ENCODE measurements around the gene KRTAP10-7. TPM values are rescaled to one million over a fixed set of nuclear protein-coding genes. Genes with fewer than 3 reads are reported as not detected.

KRTAP10-7 gene
- total RNA-seq, 2 experiments from 2014 or later, result not detected

GRCh38 chr21:44592446-44593311 lies 7.7 kb upstream of the KRTAP10-7 start, which contains the start of gene KRTAP10-6:
Gene KRTAP10-6, minus strand, starts transcription at chr21:44592505. Its CDS starts 21 bp downstream, at chr21:44592484.
- Histone ChIP-seq H3K4me1 (ENCODE audit: insufficient read depth, low read length, poor library complexity, severe bottlenecking) (no peaks in the 10 kb centered on the region), H3K9me2 (ENCODE audit: insufficient read depth, low read length) (no peaks in the 10 kb centered on the region), H3K4me2 (ENCODE audit: low read length) (no peak within 1 kb of the TSS), H3K36me3 (ENCODE audit: insufficient read depth, low read length) (no peaks in the 10 kb centered on the region), H3K79me2 (ENCODE audit: insufficient read depth, low read depth, low read length) (no peaks in the 10 kb centered on the region), H4K20me1 (ENCODE audit: insufficient read depth, low read length) (no peaks in the 10 kb centered on the region), H3K4me3 (ENCODE audit: low read depth, low read length, poor library complexity, severe bottlenecking) (no peak within 1 kb of the TSS), H3K9me3 (ENCODE audit: low read length) (no peaks in the 10 kb centered on the region), H3K27ac (ENCODE audit: low read depth, low read length, poor library complexity, severe bottlenecking) (no peak within 1 kb of the TSS), H2AFZ (ENCODE audit: low read length) (no peak within 1 kb of the TSS)
- TF ChIP-seq CTCF (conservative IDR thresholded peaks at IDR 0.05; ENCODE audit: low read length), result no peak
- TF ChIP-seq EZH2phosphoT487 (IDR thresholded peaks at IDR 0.05; ENCODE audit: borderline replicate concordance, low read depth, low read length), result no peak
- DNase-seq (ENCODE audit: low spot score), result no peak
- CTCF ChIA-PET (ENCODE audit: unreplicated experiment), result interaction anchor here (0.6 kb wide), 1 partner anchor 87 kb away, joined by 3 read pairs; no protein-coding TSS in a partner anchor
- POLR2A ChIA-PET, result no interaction called here
- BruUV-seq (replicated peaks), result no TSS peak
- intact Hi-C loops (cut with micrococcal nuclease; ENCODE audit: unreplicated experiment), result no loop called here

- no peak for DNase-seq (ENCODE audit: low spot score)
- BruUV-seq (replicated peaks), result no TSS peak
- no peaks in the 10 kb centered on the region for H3K9me2 ChIP-seq (ENCODE audit: insufficient read depth, low read length)
- H3K4me3 ChIP-seq (ENCODE audit: low read depth, low read length, poor library complexity, severe bottlenecking), result no peak overlapping the region
- H3K36me3 ChIP-seq (ENCODE audit: insufficient read depth, low read length), result no peaks in the 10 kb centered on the region
- H3K4me2 ChIP-seq (ENCODE audit: low read length), result no peak overlapping the region
- H3K79me2 ChIP-seq (ENCODE audit: insufficient read depth, low read depth, low read length), result no peaks in the 10 kb centered on the region
- POLR2A ChIA-PET, result no interaction called here
- no peak for TF ChIP-seq EZH2phosphoT487 (IDR thresholded peaks at IDR 0.05; ENCODE audit: borderline replicate concordance, low read depth, low read length)
- TF ChIP-seq CTCF (conservative IDR thresholded peaks at IDR 0.05; ENCODE audit: low read length), result no peak
- intact Hi-C loops (cut with micrococcal nuclease; ENCODE audit: unreplicated experiment), result no loop called here
- H2AFZ ChIP-seq (ENCODE audit: low read length), result no peak overlapping the region
- CTCF ChIA-PET (ENCODE audit: unreplicated experiment), result no interaction called here
- H4K20me1 ChIP-seq (ENCODE audit: insufficient read depth, low read length), result no peaks in the 10 kb centered on the region
- no peaks in the 10 kb centered on the region for H3K4me1 ChIP-seq (ENCODE audit: insufficient read depth, low read length, poor library complexity, severe bottlenecking)
- no peak overlapping the region for H3K27ac ChIP-seq (ENCODE audit: low read depth, low read length, poor library complexity, severe bottlenecking)
- H3K9me3 ChIP-seq (ENCODE audit: low read length), result no peaks in the 10 kb centered on the region
These were observed 6.6 kb upstream of the KRTAP10-7 start for GRCh38 chr21:44593598-44594405.
